Loucy (cell line): ENCODE data around the gene CIDEA.

Experiments
- H2AFZ ChIP-seq: fragments of 200-600 bp; sonication (generic); 2 replicates; pipeline ENCODE4 v1.6.0; 2016; ENCODE audit warnings: antibody characterized with exemption, mild to moderate bottlenecking, low read length, moderate library complexity
- H3F3A ChIP-seq: fragments of 200-600 bp; 2 replicates; pipeline ENCODE4 v1.6.0; 2016; ENCODE audit warnings: antibody characterized with exemption, low read depth, mild to moderate bottlenecking
- H3K27me3 ChIP-seq: fragments of 200-600 bp; sonication (generic); 2 replicates; pipeline ENCODE4 v1.6.1; 2014; ENCODE audit warnings: low read length, mild to moderate bottlenecking; ENCODE audit not compliant: insufficient read depth, poor library complexity, severe bottlenecking
- H3K36me3 ChIP-seq: fragments of 200-600 bp; sonication (generic); 2 replicates; pipeline ENCODE4 v1.6.1; 2016; ENCODE audit warnings: low read length; ENCODE audit not compliant: insufficient read depth
- H3K4me1 ChIP-seq: fragments of 200-600 bp; sonication (generic); 2 replicates; pipeline ENCODE4 v1.5.1; 2014; ENCODE audit warnings: low read length, mild to moderate bottlenecking; ENCODE audit not compliant: insufficient read depth, poor library complexity, severe bottlenecking
- H3K4me2 ChIP-seq: fragments of 200-600 bp; sonication (generic); 2 replicates; pipeline ENCODE4 v1.6.0; 2014; ENCODE audit warnings: antibody characterized with exemption, low read length, low read depth, mild to moderate bottlenecking; ENCODE audit not compliant: poor library complexity, severe bottlenecking
- H3K4me3 ChIP-seq: fragments of 200-600 bp; sonication (generic); 2 replicates; pipeline ENCODE4 v1.5.1; 2014; ENCODE audit warnings: low read length, mild to moderate bottlenecking, mixed read lengths; ENCODE audit not compliant: poor library complexity, severe bottlenecking
- H3K79me2 ChIP-seq: fragments of 200-600 bp; sonication (generic); 2 replicates; pipeline ENCODE4 v1.6.1; 2014; ENCODE audit warnings: low read length; ENCODE audit not compliant: insufficient read depth
- H3K9ac ChIP-seq: fragments of 200-600 bp; sonication (generic); 2 replicates; pipeline ENCODE4 v1.6.0; 2014; ENCODE audit warnings: mild to moderate bottlenecking, low read depth, low read length, moderate library complexity; ENCODE audit not compliant: poor library complexity, severe bottlenecking
- H3K9me2 ChIP-seq: fragments of 200-600 bp; sonication (generic); replicated peaks from 2 replicates; pipeline ENCODE4 v1.6.1; 2016; ENCODE audit warnings: low read depth, low read length, mixed read lengths
- H3K9me3 ChIP-seq: fragments of 200-600 bp; sonication (generic); 2 replicates; pipeline ENCODE4 v1.6.1; 2014; ENCODE audit warnings: mild to moderate bottlenecking, antibody characterized with exemption, low read length, low read depth; ENCODE audit not compliant: insufficient read depth
- H4K20me1 ChIP-seq: fragments of 200-600 bp; sonication (generic); 2 replicates; pipeline ENCODE4 v1.6.0; 2014; ENCODE audit warnings: antibody characterized with exemption, low read length, mild to moderate bottlenecking; ENCODE audit not compliant: insufficient read depth, poor library complexity, severe bottlenecking
- EZH2phosphoT487 ChIP-seq: fragments of 200-600 bp; IDR thresholded peaks from 2 replicates; pipeline ENCODE4 v1.6.1; 2018; ENCODE audit warnings: antibody characterized with exemption, mild to moderate bottlenecking, moderate library complexity, borderline replicate concordance
- TF ChIP-seq, protein P1 (sequence below): fragments of 200-600 bp; sonication (generic); conservative IDR thresholded peaks from 2 replicates; pipeline ENCODE4 v1.5.1; 2014; ENCODE audit warnings: mild to moderate bottlenecking, antibody characterized with exemption, low read length

CIDEA gene

DNA sequence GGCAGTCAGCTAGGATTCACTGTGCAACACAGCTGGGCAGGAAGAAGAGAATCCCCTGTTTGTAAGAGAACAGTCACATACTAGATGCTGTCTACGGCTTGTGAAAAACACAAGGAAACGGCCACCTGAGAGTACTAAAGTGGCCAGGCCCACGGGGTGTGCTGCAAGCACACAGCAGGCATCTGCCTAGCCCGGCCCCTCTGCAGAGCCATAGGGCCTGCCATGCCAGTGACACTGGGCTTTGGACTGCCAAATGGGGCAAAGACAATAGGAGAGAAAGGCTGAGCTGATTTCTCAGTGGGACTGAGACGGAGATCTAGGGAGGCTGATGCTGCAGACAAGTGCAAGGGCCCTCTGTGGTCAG, 64.2 kb downstream of the CIDEA start:
- TF ChIP-seq EZH2phosphoT487: no peak
- TF ChIP-seq, protein P1, sequence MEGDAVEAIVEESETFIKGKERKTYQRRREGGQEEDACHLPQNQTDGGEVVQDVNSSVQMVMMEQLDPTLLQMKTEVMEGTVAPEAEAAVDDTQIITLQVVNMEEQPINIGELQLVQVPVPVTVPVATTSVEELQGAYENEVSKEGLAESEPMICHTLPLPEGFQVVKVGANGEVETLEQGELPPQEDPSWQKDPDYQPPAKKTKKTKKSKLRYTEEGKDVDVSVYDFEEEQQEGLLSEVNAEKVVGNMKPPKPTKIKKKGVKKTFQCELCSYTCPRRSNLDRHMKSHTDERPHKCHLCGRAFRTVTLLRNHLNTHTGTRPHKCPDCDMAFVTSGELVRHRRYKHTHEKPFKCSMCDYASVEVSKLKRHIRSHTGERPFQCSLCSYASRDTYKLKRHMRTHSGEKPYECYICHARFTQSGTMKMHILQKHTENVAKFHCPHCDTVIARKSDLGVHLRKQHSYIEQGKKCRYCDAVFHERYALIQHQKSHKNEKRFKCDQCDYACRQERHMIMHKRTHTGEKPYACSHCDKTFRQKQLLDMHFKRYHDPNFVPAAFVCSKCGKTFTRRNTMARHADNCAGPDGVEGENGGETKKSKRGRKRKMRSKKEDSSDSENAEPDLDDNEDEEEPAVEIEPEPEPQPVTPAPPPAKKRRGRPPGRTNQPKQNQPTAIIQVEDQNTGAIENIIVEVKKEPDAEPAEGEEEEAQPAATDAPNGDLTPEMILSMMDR: no peak
- Histone ChIP-seq H3K4me3 (no peak overlapping the region), H3K36me3 (no peaks in the 10 kb centered on the region), H3F3A (no peaks in the 10 kb centered on the region), H3K9ac (no peak overlapping the region), H2AFZ (no peak overlapping the region), H3K79me2 (no peaks in the 10 kb centered on the region), H4K20me1 (no peaks in the 10 kb centered on the region), H3K4me2 (no peak overlapping the region), H3K4me1 (no peaks in the 10 kb centered on the region), H3K9me3 (no peaks in the 10 kb centered on the region), H3K9me2 (no peaks in the 10 kb centered on the region), H3K27me3 (no peaks in the 10 kb centered on the region)

DNA sequence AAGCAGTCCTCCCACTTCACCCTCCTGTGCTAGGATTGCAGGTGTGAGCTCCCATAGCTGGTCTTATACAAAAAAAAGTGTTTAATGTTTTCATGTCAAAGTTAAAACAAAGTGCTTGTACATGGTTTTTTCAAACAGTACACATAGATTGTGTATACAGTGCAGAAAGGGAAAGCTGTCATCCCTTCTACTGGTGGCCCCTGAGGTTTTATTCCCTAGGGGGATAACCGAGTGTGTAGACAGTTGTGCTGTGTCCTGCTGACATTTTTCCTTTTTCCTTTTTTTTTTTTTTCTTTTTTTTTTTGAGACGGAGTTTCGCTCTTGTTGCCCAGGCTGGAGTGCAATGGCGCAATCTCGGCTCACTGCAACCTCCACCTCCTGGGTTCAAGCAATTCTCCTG, 64.7 kb downstream of the CIDEA start:
- no peaks in the 10 kb centered on the region for H3K27me3 ChIP-seq
- H3K4me1 ChIP-seq: no peaks in the 10 kb centered on the region
- no peaks in the 10 kb centered on the region for H3K9me3 ChIP-seq
- no peak overlapping the region for H3K4me3 ChIP-seq
- H4K20me1 ChIP-seq: no peaks in the 10 kb centered on the region
- no peaks in the 10 kb centered on the region for H3K9me2 ChIP-seq
- no peaks in the 10 kb centered on the region for H3F3A ChIP-seq
- TF ChIP-seq, protein P1: no peak
- no peak for TF ChIP-seq EZH2phosphoT487
- no peaks in the 10 kb centered on the region for H3K79me2 ChIP-seq
- H3K9ac ChIP-seq: no peak overlapping the region
- H2AFZ ChIP-seq: no peak overlapping the region
- H3K4me2 ChIP-seq: no peak overlapping the region
- H3K36me3 ChIP-seq: no peaks in the 10 kb centered on the region

DNA sequence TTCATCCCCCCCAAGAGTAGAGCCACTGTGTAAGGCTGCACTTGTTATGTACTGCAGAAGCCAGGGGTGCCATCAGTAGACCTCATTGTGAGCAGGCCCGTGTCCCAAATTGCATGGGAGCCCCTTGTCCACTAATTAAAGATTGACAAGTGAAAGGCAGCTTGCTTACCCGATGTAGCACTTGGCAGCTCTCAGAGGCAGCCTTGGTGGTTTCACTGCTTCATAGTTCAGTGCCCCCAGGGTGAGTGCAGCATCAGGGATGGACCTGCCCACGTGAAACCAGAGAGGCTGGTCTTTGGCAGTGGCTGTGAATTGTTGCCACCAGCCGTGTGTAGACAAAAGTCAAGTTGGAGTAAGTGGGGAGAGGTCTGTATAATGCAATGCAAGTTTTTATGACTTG, 67.2 kb downstream of the CIDEA start:
- Histone ChIP-seq H3K79me2 (no peaks in the 10 kb centered on the region), H2AFZ (no peak overlapping the region), H3F3A (no peaks in the 10 kb centered on the region), H3K4me1 (no peaks in the 10 kb centered on the region), H3K27me3 (no peaks in the 10 kb centered on the region), H3K4me2 (no peak overlapping the region), H3K9me2 (no peaks in the 10 kb centered on the region), H4K20me1 (no peaks in the 10 kb centered on the region), H3K36me3 (peaks cover 18% of the 10 kb centered on the region; the same call in 1 of the 2 replicates), H3K4me3 (no peak overlapping the region), H3K9ac (no peak overlapping the region), H3K9me3 (no peaks in the 10 kb centered on the region)
- TF ChIP-seq, protein P1: no peak
- no peak for TF ChIP-seq EZH2phosphoT487
